MCF 10A (cell line): ENCODE results near the gene RHBDL1. TPM values are rescaled to one million over a fixed set of nuclear protein-coding genes. Genes with fewer than 3 reads are reported as not detected.

Source experiments
- BruUV-seq: library from RNA; stranded (reverse); fragments of 400-500 nt; replicated peaks from 2 replicates; lab custom pipeline; 2021; lab: Mats Ljungman, UMichigan
- CTCF ChIA-PET: fragments of 300-600 bp; sonication (Branson Sonifier 250); formaldehyde crosslinking; extraction: SDS; loops from one replicate; lab custom pipeline; 2021; ENCODE audit warnings: antibody characterized with exemption, inconsistent platforms; lab: Yijun Ruan, JAX
- POLR2A ChIA-PET: fragments of 300-600, 350-650 bp; sonication (Branson Sonifier 250); formaldehyde crosslinking; extraction: SDS; loops from one replicate; lab custom pipeline; 2020; ENCODE audit warnings: antibody characterized with exemption, inconsistent platforms; lab: Yijun Ruan, JAX
- DNase-seq: peaks from one replicate; pipeline ENCODE4 v3.0.0-alpha.2; 2018; ENCODE audit not compliant: unreplicated experiment
- H3K27ac Mint-ChIP-seq: one replicate; pipeline ENCODE4 v1.8.0; 2022; ENCODE audit warnings: mild to moderate bottlenecking, low read depth, mixed read lengths; ENCODE audit not compliant: unreplicated experiment
- H3K27me3 Mint-ChIP-seq: one replicate; pipeline ENCODE4 v1.8.0; 2022; ENCODE audit warnings: mixed read lengths; ENCODE audit not compliant: insufficient read depth, unreplicated experiment
- H3K36me3 Mint-ChIP-seq: one replicate; pipeline ENCODE4 v1.8.0; 2022; ENCODE audit warnings: mild to moderate bottlenecking, moderate library complexity, mixed read lengths; ENCODE audit not compliant: insufficient read depth, unreplicated experiment
- H3K4me1 Mint-ChIP-seq: one replicate; pipeline ENCODE4 v1.8.0; 2022; ENCODE audit warnings: mixed read lengths; ENCODE audit not compliant: insufficient read depth, unreplicated experiment
- H3K4me3 Mint-ChIP-seq: one replicate; pipeline ENCODE4 v1.8.0; 2022; ENCODE audit warnings: mild to moderate bottlenecking, moderate library complexity, mixed read lengths; ENCODE audit not compliant: unreplicated experiment
- H3K9me3 Mint-ChIP-seq: one replicate; pipeline ENCODE4 v1.8.0; 2022; ENCODE audit warnings: mixed read lengths; ENCODE audit not compliant: unreplicated experiment
- CTCF ChIP-seq: fragments of 200-600 bp; IDR thresholded peaks from one replicate; pipeline ENCODE4 v1.8.0; 2022; ENCODE audit warnings: antibody characterized with exemption, mild to moderate bottlenecking; ENCODE audit not compliant: unreplicated experiment
- intact Hi-C: fragments of 100-400 bp; cut with micrococcal nuclease; formaldehyde crosslinking; loops from 2 replicates; pipeline ENCODE4 v1.14.1; 2022
- total RNA-seq: library from RNA; stranded (reverse); gene quantifications from 2 replicates; pipeline ENCODE4 v1.2.3, GENCODE V29; 2022

RHBDL1 gene
- total RNA-seq, 1 experiment from 2014 or later = 3.0 TPM

GRCh38 chr16:709566-710499 is 34.4 kb downstream of the RHBDL1 start:
- intact Hi-C loops = loop anchor here (2.0 kb wide), 1 partner anchor 345 kb away; no protein-coding TSS in a partner anchor

GRCh38 chr16:710500-711075 is 35.1 kb downstream of the RHBDL1 start:
- BruUV-seq = no TSS peak
- CTCF ChIA-PET = interaction anchor here (0.6 to 3.9 kb wide), 10 partner anchors 9 to 1353 kb away, joined by 3 to 34 read pairs (median 3); partner anchors contain the start of genes CHTF18 and RPUSD1
- no peak for TF ChIP-seq CTCF
- Mint-ChIP-seq H3K9me3 (no peaks in the 10 kb centered on the region), H3K27me3 (no peaks in the 10 kb centered on the region), H3K27ac (peak overlapping the region; percentile 31), H3K4me1 (peaks cover 24% of the 10 kb centered on the region), H3K4me3 (peak overlapping the region; percentile 46), H3K36me3 (peaks cover 4% of the 10 kb centered on the region)
- DNase-seq = no peak
- POLR2A ChIA-PET = interaction anchor here (0.6 to 8.8 kb wide), 4 partner anchors 14 to 75 kb away, joined by 3 to 124 read pairs (median 6); partner anchors contain the start of genes ANTKMT, CCDC78, CIAO3 and HAGHL
- intact Hi-C loops = loop anchor here (2.0 kb wide), 1 partner anchor 344 kb away; no protein-coding TSS in a partner anchor

More at GRCh38 chr16:709566-710499, 34.4 kb downstream of the RHBDL1 start:
- DNase-seq = no peak
- Mint-ChIP-seq H3K36me3 (peaks cover 4% of the 10 kb centered on the region), H3K9me3 (no peaks in the 10 kb centered on the region), H3K27me3 (no peaks in the 10 kb centered on the region), H3K4me1 (peaks cover 24% of the 10 kb centered on the region), H3K4me3 (peak overlapping the region; percentile 46), H3K27ac (peak overlapping the region; percentile 5)
- CTCF ChIA-PET = interaction anchor here (0.5 to 3.9 kb wide), 9 partner anchors 10 to 347 kb away, joined by 3 to 34 read pairs (median 4); partner anchors contain the start of genes CHTF18 and RPUSD1
- POLR2A ChIA-PET = interaction anchor here (0.6 to 8.8 kb wide), 5 partner anchors 14 to 67 kb away, joined by 3 to 124 read pairs (median 3); partner anchors contain the start of genes ANTKMT, CCDC78, CIAO3 and HAGHL
- BruUV-seq = no TSS peak
- TF ChIP-seq CTCF = no peak

- BruUV-seq = no TSS peak
- H3K27me3 Mint-ChIP-seq = no peaks in the 10 kb centered on the region
Observed at GRCh38 chr16:711084-711483, 35.6 kb downstream of the RHBDL1 start.

More at GRCh38 chr16:711084-711483, 35.6 kb downstream of the RHBDL1 start:
- intact Hi-C loops = loop anchor here (2.0 kb wide), 1 partner anchor 344 kb away; no protein-coding TSS in a partner anchor
- peak overlapping the region; percentile 36 for H3K4me3 Mint-ChIP-seq
- peak overlapping the region; percentile 31 for H3K27ac Mint-ChIP-seq
- no peak for TF ChIP-seq CTCF
- H3K9me3 Mint-ChIP-seq = no peaks in the 10 kb centered on the region
- CTCF ChIA-PET = interaction anchor here (0.6 to 3.9 kb wide), 9 partner anchors 9 to 1353 kb away, joined by 3 to 34 read pairs (median 3); partner anchors contain the start of genes CHTF18 and RPUSD1
- peaks cover 4% of the 10 kb centered on the region for H3K36me3 Mint-ChIP-seq
- no peak for DNase-seq
- H3K4me1 Mint-ChIP-seq = peaks cover 24% of the 10 kb centered on the region
- POLR2A ChIA-PET = interaction anchor here (0.7 to 8.8 kb wide), 3 partner anchors 13 to 74 kb away, joined by 3 to 124 read pairs (median 5); partner anchors contain the start of genes ANTKMT, CCDC78, HAGHL and WDR24
